HL-60 (cell line): ENCODE measurements around the gene ANKRD13D.
A peak's percentile ranks its signal among the peaks of the same experiment; 100 is the strongest.

Source experiments
- DNase-seq, 2 experiments: peaks; one replicate each; pipeline ENCODE4 v3.0.0-alpha.2; 2010 to 2020; ENCODE audit warnings: low read depth in 1 of 2, low spot score in 1 of 2
- H3K27ac ChIP-seq: fragments of 250-450 bp; sonication (Bioruptor Pico); replicated peaks from 2 replicates; pipeline ENCODE4 v1.5.1; 2020; ENCODE audit warnings: mild to moderate bottlenecking, moderate library complexity
- H3K27me3 ChIP-seq: fragments of 250-450 bp; sonication (Bioruptor Pico); 2 replicates; pipeline ENCODE4 v1.5.1; 2021; ENCODE audit warnings: mild to moderate bottlenecking, moderate library complexity; ENCODE audit not compliant: insufficient read depth, poor library complexity, severe bottlenecking
- H3K4me3 ChIP-seq: replicated peaks from 2 replicates; pipeline ENCODE4 v1.5.1; 2011; ENCODE audit warnings: mild to moderate bottlenecking, control low read depth, low read length; ENCODE audit not compliant: insufficient read depth
- CTCF ChIP-seq: IDR thresholded peaks from one replicate; pipeline ENCODE4 v1.5.1; 2011; ENCODE audit warnings: low read length, control low read depth, inconsistent platforms; ENCODE audit not compliant: insufficient read depth
- GABPA ChIP-seq: IDR thresholded peaks from 2 replicates; pipeline ENCODE4 v1.6.1; 2012; ENCODE audit warnings: low read depth
- POLR2AphosphoS5 ChIP-seq: IDR thresholded peaks from 2 replicates; pipeline ENCODE4 v1.6.1; 2012; ENCODE audit warnings: low read depth
- REST ChIP-seq: IDR thresholded peaks from 2 replicates; pipeline ENCODE4 v1.6.1; 2012; ENCODE audit warnings: low read depth; ENCODE audit not compliant: insufficient replicate concordance
- SPI1 ChIP-seq: IDR thresholded peaks from 2 replicates; pipeline ENCODE4 v1.6.1; 2012; ENCODE audit warnings: low read depth, mild to moderate bottlenecking, borderline replicate concordance

The ANKRD13D gene

GRCh38 chr11:67261946-67262681 is 27.0 kb upstream of the ANKRD13D start:
- TF ChIP-seq CTCF = no peak
- no peak for TF ChIP-seq GABPA
- TF ChIP-seq SPI1 = no peak
- no peak for TF ChIP-seq POLR2AphosphoS5
- no peak for TF ChIP-seq REST
- no peaks in the 10 kb centered on the region for H3K27me3 ChIP-seq

DNA sequence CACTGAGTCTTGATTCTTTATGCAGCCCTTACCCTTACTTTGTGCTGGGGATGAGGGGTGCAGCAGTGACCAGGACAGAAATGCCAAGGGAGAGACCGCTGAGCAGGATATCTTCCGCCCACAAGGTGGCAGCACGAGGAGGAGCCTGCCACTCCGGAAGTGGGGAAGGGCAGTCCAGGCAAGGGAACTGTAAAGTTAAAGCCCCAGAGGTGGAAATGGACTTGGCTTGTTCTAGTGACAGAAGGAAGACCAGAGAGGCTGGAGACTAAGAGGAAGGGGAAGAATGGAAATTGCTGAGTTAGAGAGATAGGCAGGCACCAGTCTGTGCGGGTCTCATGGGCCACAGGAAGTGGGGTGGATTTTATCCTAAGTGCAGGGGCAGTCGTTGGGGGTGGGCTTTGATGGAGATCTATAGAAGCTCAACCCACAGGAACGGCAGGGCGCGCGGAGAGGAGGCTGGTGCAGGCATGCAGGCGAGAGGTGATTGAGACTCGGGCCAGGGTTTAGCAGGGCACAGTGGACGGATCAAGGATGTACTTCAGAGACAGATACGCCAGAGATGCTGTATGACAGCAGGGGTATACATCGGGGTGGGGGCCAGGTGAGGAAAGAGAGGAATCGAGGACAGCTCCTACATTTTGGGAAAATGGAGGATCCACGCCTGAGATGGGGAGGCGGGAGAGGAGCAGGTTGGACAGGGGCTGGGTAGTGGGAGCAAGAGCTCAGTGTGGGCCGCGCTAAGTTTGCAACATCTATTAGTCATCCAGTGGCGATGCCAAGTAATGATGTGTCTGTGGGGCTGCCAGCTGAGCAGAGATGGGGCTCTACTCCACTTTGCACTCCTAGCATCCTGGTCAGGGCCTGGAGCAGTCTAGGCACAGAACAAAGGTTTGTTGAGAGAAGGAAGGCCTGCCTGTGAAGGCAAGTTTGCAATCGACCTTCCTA is 26.1 kb upstream of the ANKRD13D start:
- Histone ChIP-seq H3K4me3 (no peak overlapping the region), H3K27me3 (no peaks in the 10 kb centered on the region), H3K27ac (peak overlapping the region; percentile 32)
- peak; percentile 82 to 93 for DNase-seq
- TF ChIP-seq SPI1 (peak; percentile 72), GABPA (0 out of 2 replicates have a peak, but pooled peaks have one; percentile 21), REST (no peak), CTCF (peak; percentile 93), POLR2AphosphoS5 (0 out of 2 replicates have a peak, but pooled peaks have one; percentile 39)

More at GRCh38 chr11:67261946-67262681, 27.0 kb upstream of the ANKRD13D start:
- no peak for DNase-seq
- Histone ChIP-seq H3K27ac (no peak overlapping the region), H3K4me3 (no peak overlapping the region)

DNA sequence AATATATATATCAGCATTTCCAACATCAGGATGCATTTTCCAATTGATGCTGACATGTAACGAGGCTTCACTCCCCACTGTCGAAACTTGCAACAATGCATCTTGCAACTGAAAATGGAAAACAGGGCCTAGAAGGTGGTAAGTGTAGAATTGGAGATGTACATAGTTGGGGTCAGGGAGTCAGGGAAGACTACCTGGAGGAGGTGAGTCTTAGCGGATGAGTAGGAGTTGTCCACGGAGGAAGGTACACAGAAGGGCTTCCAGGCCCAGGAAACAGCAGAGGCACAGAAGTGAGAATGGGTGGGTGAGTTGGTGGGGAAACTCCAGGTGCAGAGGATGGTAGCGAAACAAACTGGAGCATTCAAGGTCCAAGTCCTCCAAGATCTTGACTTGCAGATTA is 24.8 kb upstream of the ANKRD13D start:
- Histone ChIP-seq H3K4me3 (no peak overlapping the region), H3K27ac (no peak overlapping the region), H3K27me3 (no peaks in the 10 kb centered on the region)
- no peak for DNase-seq
- no peak for TF ChIP-seq GABPA
- TF ChIP-seq CTCF = no peak
- no peak for TF ChIP-seq REST
- TF ChIP-seq SPI1 = no peak
- no peak for TF ChIP-seq POLR2AphosphoS5
